Ascending aorta (tissue), 2 donors: ENCODE data around the gene TNFRSF25. TPM values are rescaled to one million over a fixed set of nuclear protein-coding genes. Genes with fewer than 3 reads are reported as not detected.

ENCODE experiments used
- DNase-seq, 2 donors: peaks; one replicate each; pipeline ENCODE4 v3.0.0-alpha.2; 2019; ENCODE audit warnings: low spot score in 2 of 2
- H3K27ac ChIP-seq, 2 donors: fragments of 200-600 bp; sonication (generic); one replicate each; pipeline ENCODE4 v1.5.1; 2016 to 2017; ENCODE audit warnings: mild to moderate bottlenecking in 1 of 2
- H3K27me3 ChIP-seq: fragments of 200-600 bp; sonication (generic); one replicate; pipeline ENCODE4 v1.5.1; 2017
- H3K36me3 ChIP-seq, 2 donors: fragments of 200-600 bp; sonication (generic); one replicate each; pipeline ENCODE4 v1.5.1; 2016
- H3K4me1 ChIP-seq, 2 donors: fragments of 200-600 bp; sonication (generic); one replicate each; pipeline ENCODE4 v1.5.1; 2016 to 2017; ENCODE audit warnings: mild to moderate bottlenecking in 1 of 2
- H3K4me3 ChIP-seq, 2 donors: fragments of 200-600 bp; sonication (generic); one replicate each; pipeline ENCODE4 v1.5.1; 2016 to 2017; ENCODE audit warnings: mild to moderate bottlenecking in 1 of 2
- H3K9me3 ChIP-seq, 2 donors: fragments of 200-600 bp; sonication (generic); one replicate each; pipeline ENCODE4 v1.5.1; 2016
- intact Hi-C: fragments of 100-400 bp; cut with DNase I; formaldehyde crosslinking; loops from one replicate; pipeline ENCODE4 v1.15.1; 2023
- total RNA-seq: library from RNA; depleted of rRNA; stranded (reverse); fragments of >200 nt; gene quantifications from one replicate; pipeline ENCODE4 v1.1.0, GENCODE V29; 2016
- TF ChIP-seq, protein P1 (sequence below), 3 experiments: fragments of 200-600 bp in 2 of 3; fragments of 450-650 bp in 1 of 3; sonication (generic) in 2 of 3; IDR thresholded peaks; one replicate each; pipeline ENCODE4 v1.5.1; 2016 to 2019; ENCODE audit warnings: antibody characterized with exemption in 3 of 3, mild to moderate bottlenecking in 1 of 3, moderate library complexity in 1 of 3

The TNFRSF25 gene
- total RNA-seq, 1 donor from 2014 or later, result 18.0 TPM

DNA sequence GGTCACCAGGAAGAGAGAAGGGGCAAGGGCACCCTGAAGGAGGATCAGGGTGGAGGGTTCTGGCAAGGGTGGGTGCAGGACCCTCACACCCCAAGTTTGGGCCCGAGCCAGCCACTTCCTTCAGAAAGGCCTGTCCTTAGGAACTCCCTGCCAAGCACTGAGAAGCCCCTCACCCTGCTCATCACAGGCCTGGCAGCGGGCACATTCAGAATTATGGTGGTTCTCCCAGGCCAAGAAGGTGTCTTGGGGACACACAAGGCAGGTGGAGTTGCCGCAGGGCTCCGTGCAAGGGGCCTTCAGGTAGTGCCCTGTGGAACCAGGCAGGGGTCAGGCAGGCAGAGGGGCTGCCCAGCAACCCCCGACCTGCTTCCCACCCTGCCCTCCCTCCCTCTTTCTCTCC, 1.1 kb downstream of the TNFRSF25 start:
- DNase-seq, result no peak

DNA sequence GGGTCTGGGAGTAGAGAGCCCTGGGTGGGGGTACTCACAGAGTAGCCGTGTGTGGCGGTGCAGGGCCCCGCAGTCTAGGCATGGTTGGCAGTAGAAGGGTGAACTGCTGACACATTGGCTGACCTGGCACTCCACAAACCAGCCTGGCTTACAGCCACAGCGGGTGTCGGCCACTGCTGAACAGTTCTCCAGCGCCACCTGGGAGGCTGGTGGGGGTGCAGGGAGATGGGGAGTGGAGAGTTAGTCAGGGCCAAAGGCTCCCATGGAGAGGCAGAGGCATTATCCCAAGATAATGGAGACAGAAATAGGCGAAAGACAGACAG, 1.5 kb downstream of the TNFRSF25 start:
- Histone ChIP-seq H3K4me1 (no peaks in the 10 kb centered on the region), H3K36me3 (peaks cover 3 to 39% of the 10 kb centered on the region in 2 donors), H3K27me3 (no peaks in the 10 kb centered on the region), H3K9me3 (no peaks in the 10 kb centered on the region), H3K27ac (no peak overlapping the region), H3K4me3 (no peak overlapping the region)
- TF ChIP-seq, protein P1, sequence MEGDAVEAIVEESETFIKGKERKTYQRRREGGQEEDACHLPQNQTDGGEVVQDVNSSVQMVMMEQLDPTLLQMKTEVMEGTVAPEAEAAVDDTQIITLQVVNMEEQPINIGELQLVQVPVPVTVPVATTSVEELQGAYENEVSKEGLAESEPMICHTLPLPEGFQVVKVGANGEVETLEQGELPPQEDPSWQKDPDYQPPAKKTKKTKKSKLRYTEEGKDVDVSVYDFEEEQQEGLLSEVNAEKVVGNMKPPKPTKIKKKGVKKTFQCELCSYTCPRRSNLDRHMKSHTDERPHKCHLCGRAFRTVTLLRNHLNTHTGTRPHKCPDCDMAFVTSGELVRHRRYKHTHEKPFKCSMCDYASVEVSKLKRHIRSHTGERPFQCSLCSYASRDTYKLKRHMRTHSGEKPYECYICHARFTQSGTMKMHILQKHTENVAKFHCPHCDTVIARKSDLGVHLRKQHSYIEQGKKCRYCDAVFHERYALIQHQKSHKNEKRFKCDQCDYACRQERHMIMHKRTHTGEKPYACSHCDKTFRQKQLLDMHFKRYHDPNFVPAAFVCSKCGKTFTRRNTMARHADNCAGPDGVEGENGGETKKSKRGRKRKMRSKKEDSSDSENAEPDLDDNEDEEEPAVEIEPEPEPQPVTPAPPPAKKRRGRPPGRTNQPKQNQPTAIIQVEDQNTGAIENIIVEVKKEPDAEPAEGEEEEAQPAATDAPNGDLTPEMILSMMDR (IDR thresholded peaks at IDR 0.05), result no peak
- no peak for DNase-seq
- intact Hi-C loops, result no loop called here

More for the DNA sequence above, 1.1 kb downstream of the TNFRSF25 start:
- Histone ChIP-seq H3K9me3 (no peaks in the 10 kb centered on the region), H3K27me3 (no peaks in the 10 kb centered on the region), H3K4me1 (no peaks in the 10 kb centered on the region), H3K4me3 (no peak overlapping the region), H3K27ac (no peak overlapping the region), H3K36me3 (peaks cover 4 to 44% of the 10 kb centered on the region in 2 donors)
- intact Hi-C loops, result no loop called here
- TF ChIP-seq, protein P1 (IDR thresholded peaks at IDR 0.05), result no peak

DNA sequence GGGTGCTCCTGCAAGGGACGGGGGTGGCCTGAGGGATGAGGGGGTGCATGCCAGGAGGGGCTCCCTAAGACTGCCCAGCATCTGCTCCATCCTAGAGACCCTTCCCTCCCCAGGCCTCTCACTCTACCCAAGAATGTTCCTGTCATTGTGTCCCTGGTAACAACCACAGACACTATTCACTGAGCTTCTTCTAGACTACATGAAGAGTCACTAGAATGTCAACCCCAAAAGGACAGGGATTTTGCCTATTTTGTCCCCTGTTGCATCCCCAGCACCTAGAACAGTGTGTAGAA, 2.9 kb downstream of the TNFRSF25 start:
- Histone ChIP-seq H3K27ac (no peak overlapping the region), H3K36me3 (peaks cover 0 to 25% of the 10 kb centered on the region in 2 donors), H3K27me3 (no peaks in the 10 kb centered on the region), H3K4me1 (no peaks in the 10 kb centered on the region), H3K4me3 (no peak overlapping the region), H3K9me3 (no peaks in the 10 kb centered on the region)
- DNase-seq, result no peak
- intact Hi-C loops, result no loop called here
- TF ChIP-seq, protein P1 (IDR thresholded peaks at IDR 0.05), result no peak

DNA sequence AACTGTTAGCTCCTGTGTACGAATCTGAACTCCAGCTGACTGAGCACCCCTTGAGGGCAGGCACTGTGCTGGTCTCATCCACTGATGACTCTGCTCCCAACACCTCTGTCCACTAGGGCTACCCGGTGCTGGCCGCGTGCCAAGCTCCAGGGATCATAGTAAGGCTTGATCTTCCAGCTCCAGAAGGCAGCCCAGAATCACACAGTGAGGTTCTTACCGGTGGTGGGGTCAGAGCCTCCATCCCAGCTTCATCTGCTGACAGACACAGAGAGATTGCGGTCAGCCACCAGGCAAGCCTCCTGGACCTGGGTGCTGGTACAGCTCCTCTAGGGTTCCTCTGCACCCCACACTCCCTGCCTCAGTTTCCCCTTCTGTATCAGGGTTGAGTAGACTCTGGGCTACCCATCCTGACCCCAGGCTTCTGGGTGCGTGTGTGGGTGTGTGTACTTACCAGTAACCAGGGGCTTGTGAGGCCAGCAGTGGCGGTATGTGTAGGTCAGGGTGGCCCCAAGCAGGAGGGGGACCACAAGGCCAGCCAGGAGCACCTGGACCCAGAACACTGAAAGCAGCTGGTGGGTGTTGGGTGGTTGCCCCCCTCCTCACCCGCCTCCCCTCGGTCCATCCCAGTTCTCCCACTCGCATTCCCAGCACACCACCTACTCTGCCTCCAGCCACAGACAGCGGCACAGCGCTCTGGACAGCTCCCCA, 3.4 kb downstream of the TNFRSF25 start:
- Histone ChIP-seq H3K4me1 (no peaks in the 10 kb centered on the region), H3K27me3 (no peaks in the 10 kb centered on the region), H3K9me3 (no peaks in the 10 kb centered on the region), H3K36me3 (peaks cover 0 to 20% of the 10 kb centered on the region in 2 donors), H3K27ac (no peak overlapping the region), H3K4me3 (no peak overlapping the region)
- intact Hi-C loops, result no loop called here
- DNase-seq, result no peak
- TF ChIP-seq, protein P1 (IDR thresholded peaks at IDR 0.05), result no peak

DNA sequence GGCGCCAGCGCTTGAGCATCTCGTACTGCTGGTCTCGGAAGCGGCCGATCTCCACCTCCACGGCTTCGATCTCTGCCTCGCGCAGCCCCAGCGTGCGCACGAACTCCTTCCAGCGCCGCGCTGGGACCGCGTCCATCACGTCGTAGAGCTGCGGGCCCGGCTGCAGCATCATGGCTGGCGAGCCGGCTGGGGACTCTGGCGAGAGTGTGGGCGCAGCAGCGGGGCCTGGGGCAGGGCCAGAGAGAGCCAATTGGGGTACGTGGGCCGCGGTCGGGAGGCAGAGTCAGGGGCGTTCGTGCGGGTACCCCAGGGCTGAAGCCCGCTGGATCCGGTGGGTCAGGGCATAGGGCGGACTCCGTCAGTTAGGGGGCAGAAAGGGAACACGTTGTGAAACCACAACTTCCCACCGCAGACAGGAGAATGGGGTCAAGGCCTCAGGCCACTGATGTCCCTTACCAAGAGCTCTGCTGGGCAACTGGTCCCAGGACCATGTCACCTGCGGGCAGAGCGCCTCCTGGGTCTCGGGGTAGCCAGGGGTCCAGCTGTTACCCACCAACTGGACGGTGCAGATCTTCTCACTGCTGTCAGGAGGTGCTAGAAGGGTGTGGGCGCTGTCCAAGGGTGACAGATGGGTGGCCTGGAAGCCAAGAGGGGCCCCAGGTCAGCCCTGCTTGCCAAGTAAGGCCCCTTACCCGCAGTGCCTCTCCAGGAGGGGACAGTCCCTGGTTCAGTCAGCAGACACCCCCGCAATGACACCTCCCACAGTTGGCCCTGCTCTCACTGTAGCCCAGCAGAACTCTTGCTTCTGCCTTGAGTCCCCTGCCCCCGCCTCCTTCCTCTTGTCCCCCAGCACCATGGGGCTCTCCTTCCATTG, 4.2 kb downstream of the TNFRSF25 start:
- H3K4me3 ChIP-seq, result no peak overlapping the region
- H3K27me3 ChIP-seq, result no peaks in the 10 kb centered on the region
- TF ChIP-seq, protein P1 (IDR thresholded peaks at IDR 0.05), result no peak
- no peak for DNase-seq
- no peaks in the 10 kb centered on the region for H3K9me3 ChIP-seq
- intact Hi-C loops, result no loop called here
- H3K4me1 ChIP-seq, result no peaks in the 10 kb centered on the region
- peaks cover 0 to 19% of the 10 kb centered on the region in 2 donors for H3K36me3 ChIP-seq
- no peak overlapping the region for H3K27ac ChIP-seq
